ENCODE measurements around the gene CPEB2.

The CPEB2 gene

DNA sequence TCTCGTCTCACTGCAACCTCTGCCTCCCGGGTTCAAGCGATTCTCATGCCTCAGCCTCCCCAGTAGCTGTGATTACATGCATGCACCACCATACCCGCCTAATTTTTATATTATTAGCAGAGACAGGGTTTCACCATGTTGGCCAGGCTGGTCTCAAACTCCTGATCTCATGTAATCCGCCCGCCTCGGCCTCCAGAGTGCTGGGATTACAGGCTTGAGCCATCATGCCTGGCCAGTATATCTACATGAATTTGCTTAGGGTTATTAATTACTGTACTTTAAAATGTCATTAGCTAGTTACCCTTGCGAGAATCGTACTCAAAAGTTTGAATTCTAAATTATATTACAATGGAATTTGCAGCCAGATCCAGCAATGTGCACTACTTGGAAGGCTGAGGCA lies 8.9 kb downstream of the CPEB2 start:
- DNase-seq = no peak

DNA sequence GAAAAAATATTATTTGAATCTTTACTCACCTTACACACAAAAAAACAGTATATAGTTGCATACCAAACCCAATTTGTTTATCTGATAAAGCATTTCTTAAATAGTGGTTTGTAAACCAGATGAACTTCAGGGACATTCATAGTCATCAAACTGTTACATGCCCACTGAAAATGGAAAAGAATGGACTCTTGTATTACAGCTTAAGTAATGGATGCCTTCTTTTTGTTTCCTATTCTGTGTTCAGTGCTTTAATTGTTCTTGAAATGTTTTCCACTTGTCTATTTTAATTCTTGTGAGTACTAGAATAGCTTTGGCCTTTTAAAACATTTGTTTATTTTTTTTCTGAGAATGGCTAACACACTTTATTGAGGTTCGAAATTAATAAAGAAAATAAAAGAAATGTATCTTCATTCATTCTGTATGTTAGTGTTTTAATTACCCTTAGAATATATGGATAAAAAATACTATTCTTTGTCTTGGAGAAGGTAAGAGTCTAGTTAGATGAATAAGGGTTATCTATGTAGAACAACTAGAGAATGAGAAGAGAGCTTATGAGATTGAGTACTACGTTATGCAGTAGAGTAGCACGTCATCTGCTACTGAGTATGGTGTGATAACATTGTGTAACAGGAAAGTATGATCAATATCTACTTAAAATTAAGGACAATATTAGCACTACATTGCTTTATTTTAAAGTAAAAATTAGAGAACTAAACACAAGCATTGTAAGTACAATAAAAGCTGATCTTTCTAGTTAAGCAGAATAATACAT lies 9.9 kb downstream of the CPEB2 start:
- DNase-seq = no peak

DNA sequence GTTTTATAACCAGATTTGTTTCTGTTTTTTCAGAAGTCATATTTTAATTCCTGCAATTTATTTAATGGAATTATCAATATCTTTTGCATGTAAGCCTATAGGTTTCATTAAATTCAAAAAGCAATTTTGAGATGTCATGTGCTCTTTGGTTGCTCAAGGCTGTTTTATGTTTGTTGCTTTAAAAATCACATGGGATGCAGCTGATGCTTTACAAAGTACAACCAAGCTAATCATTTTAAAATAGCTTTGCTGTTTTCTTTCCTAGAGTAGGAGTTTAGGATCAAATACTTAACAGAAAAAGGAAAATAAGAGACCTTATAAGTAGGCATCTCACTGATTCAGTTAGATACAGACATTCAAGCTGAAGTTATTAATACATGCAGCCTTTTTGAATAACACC lies 11.3 kb downstream of the CPEB2 start:
- DNase-seq = no peak

DNA sequence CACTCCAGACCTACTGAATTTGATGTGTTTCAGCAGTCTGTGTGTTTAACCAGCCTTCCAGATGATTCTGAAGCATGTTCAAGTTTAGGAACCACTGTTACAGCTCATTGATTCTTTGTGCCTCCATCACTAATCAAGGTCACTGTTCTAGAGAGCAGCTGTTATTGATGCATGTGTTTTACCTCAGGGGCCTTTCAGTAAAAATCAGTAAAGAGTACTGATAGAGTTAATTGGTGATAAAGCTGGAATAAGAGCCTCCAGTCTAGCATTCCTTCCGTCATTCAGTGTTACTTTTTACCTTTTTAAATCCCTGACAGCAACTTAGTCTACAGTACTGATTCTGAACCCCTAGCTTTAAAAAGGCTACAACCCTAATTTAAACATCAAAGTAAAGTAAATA lies 12.9 kb downstream of the CPEB2 start:
- no peak for DNase-seq

DNA sequence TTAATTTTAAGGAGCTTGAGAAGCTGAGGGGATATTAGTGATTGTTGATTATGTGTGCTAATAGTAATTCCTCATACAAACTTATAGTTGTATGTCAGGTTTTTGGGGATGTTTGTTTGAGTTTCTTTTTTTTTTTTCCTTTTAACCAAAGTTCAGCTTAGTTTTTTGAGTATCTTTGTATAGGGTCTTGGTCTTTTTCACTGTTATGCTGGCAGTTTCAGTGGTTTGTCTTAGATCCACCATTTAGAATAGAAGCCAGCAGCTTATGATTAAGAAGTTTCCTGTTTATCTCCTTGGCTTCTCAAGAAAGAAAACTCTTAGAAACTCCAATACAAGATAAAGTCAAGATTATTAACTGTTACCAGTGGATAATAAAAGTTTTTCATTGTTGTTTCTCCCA lies 16.1 kb downstream of the CPEB2 start:
- no peak for DNase-seq

DNA sequence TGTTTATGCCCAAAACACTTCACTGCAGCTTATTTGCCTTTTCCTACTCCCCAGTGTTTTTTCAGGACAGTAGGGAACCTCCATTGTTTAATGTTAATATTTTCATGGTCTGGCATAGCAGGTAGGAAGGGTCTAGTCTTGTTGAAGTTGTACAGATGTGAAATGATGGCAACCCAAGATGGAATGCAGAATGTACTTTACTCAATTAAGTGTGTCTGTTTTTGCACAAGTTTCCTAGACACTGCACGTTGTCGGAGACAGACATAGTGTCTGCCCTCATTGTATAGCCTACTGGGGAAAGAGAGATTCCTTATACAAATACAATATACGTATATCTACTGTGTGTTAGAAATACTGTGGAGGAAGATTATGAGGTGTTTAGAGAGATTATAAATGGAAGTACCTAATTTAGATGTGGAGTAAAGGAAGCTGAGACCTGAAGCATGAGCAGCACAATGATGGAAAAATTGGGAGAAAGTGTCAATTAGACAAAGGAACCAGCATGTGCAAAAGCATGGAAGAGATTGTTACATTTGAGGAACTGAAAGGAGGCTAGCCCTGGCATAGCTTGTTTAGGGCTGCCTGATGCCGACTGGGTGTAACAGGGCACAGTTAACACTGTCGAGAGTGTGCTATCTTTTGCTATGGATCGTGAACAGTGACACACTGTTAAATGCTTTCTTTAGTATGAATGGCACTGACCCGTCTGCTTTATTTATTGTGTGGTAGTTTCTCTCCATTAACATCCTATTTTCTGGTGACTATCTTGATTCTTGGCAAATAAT lies 18.4 kb downstream of the CPEB2 start:
- DNase-seq = no peak

DNA sequence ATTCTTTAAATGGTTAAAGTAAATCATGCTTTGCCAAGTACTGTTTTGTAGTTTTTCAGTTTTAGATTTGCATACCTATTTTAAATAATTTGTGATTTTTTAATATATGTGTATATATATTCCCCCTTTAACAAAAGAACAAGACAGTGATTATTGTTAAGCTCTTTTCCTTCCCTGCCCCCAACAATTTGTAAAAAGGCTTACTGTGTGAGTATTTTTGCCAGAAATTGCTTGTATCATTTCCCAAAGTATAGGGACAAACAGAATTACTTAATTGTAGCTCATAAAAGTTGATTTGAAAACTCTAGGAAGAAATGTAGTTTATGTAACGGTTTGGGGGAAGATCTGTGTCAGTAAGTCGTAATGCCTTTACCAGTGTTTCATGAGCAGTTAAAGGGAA lies 19.0 kb downstream of the CPEB2 start:
- no peak for DNase-seq

DNA sequence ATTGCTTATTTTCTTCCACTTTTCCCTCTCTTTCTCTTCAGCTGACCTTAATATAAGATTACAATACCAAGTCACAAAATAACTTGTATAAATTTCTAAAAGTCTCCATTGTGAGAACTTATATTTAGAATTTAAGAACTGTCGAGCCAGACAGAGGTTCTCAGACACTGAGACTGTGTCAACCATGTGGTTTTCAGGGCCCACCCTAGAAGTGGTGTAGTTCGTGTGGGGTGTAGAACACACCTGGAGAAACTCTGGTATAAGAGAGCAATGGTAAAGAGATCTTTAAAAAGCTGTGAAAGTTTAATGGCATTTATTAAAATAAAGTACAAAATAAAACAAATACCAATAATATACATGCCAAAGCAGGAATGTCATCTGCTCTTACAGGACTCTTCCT lies 19.7 kb downstream of the CPEB2 start:
- DNase-seq = no peak

DNA sequence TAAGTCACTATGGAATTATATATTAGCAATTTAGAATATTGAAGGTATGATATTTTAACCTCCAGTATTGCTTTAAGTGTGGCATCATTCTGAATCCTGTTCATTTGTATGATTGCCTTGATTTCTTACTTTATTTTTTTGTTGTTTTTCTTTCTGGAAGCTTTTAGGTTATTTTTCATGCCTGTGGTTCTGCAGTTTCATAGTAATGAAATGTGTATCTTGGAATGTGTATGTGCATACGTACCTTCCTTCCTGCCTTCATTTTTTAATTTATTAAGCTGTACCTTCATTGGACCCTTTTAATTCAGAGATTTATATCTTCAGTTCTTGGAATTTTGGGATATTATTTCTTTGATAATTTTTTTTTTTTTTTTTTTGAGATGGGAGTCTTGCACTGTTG lies 22.1 kb downstream of the CPEB2 start:
- no peak for DNase-seq

DNA sequence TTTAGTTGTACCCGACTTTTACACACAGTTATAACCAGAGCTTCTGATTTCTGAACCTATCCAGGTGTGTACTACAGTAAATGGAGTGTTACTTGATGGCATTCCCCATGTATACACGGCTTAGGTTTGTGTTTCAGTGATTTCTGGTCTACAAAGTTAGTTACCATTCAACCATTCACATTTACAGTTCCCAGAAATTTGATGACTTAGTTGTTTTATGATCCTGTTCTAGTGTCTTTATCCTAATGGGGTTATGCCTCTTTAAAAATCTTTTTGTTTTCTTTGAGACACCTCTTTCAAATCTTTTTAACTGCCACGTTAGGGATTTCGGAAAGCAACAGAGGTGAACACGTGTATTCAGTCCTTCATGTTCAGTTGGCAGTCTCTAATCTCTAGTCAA lies 23.4 kb downstream of the CPEB2 start:
- DNase-seq = no peak

DNA sequence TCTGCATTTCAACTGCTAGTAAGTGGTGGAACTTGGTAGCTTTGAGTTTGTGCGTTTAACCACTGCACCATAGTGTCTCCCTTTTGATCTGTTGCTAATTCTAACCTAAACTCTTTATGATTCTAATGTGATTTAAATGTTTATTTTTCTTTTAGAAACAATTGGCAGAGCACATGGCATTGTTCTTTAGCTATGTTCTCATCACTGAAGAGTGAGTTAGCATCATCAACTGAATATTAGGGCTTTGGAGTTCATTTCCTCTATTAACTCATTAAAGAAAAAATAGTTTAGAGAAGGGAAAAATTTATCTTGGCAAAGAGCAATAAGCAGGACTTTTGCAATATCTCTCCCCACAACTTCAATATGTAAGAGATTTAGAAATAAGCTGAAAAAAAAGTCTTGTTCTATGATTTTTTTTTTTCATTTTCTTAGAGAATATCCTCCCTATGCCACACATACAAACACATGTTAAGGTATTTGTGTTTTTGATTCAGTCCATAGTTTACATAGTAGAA lies 25.7 kb downstream of the CPEB2 start:
- no peak for DNase-seq

DNA sequence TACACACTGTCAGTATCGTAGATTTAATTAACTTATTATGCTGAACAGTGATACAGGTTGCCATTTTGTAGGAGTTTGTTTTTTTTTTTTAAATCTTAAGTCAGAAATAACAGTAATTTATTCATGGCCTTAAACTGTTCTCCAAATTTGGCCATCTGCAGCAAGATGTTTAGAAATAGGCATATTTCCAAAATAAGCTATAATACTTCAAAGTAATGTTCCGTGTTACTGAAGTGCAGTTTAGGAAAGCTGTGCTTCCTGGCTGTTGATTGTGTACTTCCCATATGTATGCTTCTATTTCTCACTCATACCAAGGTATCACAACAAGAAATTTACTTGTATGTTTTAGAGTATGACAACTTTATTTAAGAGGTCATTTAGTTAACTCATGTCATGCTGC lies 28.9 kb downstream of the CPEB2 start:
- no peak for DNase-seq

DNA sequence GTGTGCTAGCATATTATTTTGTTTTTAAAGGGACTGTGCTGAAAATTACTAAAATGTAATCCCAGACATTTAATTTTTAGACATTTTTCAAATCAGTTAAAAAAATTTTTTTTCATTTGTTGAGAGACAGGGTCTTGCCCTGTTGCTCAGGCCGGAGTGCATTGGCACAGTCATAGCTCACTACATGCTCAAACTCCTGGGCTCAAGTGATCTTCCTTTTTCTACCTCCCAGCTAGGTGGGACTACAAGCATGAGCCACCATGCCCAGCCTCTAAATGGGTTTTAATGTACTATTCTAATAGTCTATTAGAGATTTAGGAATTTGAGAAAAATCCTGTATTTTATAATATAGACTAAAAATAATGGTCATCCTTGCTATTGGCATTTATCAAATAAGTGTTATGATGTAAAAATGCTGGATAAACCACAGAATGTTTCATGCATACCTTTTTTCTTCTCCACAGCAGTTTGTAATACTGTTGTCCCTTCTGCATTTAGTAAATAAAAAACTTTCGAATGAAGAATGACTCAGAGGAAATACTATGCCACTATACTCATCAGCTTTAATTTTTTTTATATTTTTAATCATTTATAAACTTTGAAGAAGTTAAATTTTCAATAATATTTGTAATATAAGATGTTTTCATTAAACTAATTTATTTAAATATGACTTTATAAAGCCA lies 29.9 kb downstream of the CPEB2 start:
- no peak for DNase-seq

DNA sequence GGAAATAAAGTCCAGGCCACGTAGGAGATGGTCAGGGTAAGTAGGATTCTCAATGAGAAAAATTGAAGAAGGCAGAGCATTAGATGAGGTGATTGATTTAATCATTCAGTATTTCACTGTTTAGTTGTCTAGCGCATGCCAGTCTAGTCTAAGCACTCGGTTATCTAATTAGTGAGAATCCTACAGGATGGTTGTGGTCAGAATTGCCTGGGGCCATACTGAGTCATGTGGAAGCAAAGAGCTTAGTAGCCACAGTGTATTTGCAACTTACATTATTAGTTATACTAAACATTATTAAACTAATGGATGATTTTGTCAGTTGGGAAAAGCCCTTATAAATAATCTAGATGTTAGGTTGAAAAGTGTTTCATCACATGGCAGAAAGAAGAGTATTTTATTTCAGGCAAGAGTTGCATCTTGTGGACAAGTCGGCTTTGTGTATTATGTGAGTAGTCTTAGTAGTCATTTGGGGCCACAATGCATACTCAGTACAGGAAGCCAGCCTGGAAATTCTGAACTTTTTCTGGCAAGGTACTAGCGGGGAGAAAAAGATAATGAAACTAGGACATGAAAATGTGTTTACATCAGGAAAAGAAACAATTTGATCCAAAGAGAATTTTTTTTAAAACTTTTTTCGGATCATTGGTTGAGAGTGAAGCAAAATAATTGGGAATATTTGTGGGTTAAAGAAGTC lies 31.9 kb downstream of the CPEB2 start:
- DNase-seq = no peak

DNA sequence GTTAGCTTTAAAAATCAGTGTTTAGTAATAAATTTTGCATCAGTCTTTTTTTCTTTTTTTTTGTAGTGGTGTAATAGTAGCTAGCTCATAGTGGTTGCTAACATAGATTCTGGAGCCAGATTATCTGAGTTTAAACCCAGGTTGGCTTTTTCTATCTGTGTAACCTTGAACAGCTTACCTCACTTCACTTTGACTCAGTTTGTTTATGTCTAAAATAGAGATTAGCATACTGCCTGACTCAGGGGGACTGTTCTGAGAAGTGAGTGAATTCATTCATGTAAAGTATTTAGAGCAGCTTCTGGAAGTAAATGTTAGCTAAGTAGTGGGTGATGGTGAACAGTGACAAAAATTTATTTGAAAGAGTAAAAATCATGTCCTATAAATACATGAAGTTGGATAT lies 32.9 kb downstream of the CPEB2 start:
- DNase-seq = no peak

DNA sequence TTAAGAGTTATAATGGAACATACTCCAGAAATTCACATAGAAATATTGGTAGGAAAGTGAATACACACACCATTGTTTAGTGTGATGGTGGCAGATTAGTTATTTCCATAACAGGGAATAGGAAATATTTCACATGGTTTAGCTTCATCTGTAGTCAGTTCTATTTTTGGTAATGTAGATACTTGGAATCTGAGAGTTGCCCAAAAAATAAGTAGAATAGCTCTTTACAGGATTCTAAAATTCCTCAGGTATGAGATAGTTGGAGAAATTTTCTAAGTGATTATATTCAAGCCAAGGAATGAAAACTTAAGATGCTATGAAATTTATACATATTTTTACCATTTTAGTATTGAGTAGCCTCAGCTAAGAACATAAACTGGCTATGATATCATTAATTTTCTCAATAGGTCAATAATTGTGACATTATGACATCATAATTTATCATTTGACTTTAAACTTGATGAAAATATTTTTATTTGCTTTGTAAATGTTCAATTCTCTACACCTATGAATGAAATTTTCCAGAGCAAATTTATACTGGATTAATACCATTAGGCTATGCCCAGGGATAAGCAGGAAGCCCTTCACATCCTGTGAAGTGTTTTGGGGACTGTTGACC lies 35.8 kb downstream of the CPEB2 start:
- DNase-seq = no peak

DNA sequence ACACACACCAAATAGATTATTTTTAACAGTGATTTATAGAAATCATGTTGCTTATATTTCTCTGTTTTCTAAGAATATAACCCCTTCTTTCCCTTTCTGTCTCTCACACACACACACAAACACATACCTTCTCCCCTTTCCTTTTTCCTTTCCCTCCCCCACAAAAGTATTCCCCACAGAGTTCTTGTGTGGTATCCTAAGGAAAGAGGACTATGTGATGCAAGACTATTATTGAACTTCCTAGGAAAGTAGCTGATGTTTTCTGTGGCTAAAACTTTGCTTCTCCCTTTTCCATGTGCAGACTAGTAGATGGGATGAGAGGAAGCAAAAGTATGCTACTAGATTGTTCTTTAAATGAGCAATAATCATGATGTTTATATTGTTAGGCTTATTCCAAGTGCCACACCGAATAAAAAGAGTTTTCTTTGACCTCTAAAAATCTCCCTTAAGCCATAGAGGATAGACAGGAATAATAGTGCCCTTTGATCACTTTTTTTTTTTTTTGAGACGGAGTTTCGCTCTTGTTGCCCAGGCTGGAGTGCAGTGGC lies 38.7 kb downstream of the CPEB2 start:
- no peak for DNase-seq

DNA sequence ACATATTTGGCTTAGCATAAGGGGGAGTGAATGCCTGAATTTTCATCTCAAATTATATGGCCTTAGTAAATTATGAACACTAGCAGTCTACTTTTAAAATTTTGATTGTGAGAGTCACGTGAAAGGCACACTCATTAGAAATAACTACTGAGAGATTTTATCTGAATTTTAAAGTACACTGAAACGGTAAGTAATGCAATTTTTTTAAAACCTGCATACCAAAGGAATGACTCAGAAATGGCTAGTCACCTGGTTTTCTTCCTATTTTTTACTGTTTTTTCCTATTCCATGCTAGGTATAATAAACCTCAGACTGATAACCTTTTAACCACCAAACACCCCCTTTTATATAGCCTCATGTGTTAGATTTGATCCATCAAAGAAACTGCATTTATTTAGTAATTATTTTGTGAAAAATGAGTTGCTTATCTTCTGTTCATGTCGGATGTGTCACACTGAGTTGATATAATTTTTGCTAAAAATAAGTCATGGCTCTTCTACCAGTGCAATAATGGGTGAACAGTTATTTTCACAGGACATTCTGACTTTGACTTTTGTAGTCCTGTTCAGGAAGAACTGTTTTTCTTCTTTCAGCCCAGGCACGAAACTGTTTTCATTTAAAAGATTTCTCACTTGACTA lies 40.4 kb downstream of the CPEB2 start:
- DNase-seq = no peak

DNA sequence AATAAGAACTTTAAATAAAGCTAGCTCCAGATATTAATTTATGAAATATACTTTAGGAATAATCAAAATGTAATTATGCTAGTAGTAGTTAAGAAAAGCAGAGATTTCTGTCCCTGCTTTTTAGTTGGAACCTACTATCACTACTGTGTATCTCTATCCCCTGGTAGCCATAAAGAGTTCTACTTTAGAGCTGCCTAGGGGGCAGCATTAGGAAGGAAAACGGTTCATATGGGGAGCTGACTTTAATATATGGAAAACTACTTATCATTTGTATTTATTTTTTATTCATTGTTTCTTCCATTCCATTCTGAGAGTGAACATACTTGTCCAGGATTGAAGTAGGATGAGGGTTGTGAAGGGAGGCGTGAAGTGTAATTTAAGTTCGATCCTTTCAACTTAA lies 40.9 kb downstream of the CPEB2 start:
- DNase-seq = no peak

DNA sequence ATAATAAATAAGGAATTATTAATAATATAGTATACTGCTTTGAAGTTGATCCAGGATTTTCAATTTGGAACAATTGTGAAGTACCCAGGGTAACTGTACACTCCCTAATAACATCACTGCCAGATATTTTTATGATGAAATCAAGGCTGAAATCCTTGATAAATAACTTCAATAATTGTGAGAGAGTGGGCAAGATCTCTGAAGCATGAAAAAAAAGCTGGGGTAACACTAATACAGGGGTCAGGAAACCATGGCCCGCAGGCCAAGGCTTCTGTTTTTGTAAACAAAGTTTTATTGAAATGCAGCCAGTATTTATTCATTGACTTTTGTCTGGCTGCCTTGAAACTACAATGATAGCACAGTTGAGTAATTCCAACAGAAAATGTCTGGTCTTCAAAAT lies 41.6 kb downstream of the CPEB2 start:
- no peak for DNase-seq

DNA sequence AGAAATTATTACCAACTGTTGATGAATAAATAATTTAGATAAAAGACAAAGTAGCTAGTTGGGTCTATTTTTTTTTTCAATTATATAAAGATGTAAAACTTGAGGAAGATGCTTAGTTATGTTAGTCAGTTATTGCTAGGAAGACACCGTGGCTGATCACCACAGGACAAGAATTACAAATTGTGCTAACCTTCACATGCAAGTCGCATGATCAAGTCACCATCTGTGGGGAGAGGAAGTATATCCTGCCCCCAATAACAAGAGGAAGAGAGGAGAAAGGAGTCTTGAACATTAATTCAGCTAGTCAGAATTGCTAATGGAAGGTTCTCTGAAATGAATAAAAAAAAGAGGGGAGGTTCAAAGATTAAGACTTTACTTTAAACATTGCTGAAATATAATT lies 52.3 kb downstream of the CPEB2 start:
- DNase-seq = no peak

DNA sequence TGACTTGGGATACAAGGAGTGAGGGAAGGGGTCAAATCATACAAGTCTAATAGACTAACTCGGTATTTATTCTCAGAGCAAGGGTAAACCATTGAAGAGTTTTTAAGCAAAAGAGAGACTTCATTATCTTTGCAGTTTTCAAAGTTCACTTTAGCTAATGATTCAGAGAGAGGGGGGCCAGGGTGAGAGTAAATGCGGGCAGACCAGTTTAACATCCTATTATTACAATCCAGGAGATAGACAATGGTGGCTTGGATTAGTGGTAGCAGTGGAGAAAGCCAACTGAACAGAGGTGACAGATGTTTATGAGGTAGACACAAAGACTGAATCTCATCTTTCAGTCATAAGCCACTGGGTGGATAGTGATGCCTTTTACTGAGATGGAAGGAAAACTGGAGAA lies 57.9 kb downstream of the CPEB2 start:
- no peak for DNase-seq

Data from NCI-H2029 (cell line).